Thyroid gland (tissue), 4 donors: ENCODE results near the gene DTX1. TPM values are rescaled to one million over a fixed set of nuclear protein-coding genes. Genes with fewer than 3 reads are reported as not detected.
"Not testable (repeated sequence)": the region's sequence is repeated elsewhere in the genome, so short reads cannot be mapped to it uniquely, and the experiment has no call there.

Source experiments
- DNase-seq, 2 donors: peaks; one replicate each; pipeline ENCODE4 v3.0.0-alpha.2; 2019
- H3K27ac ChIP-seq, 3 donors: fragments of 200-600 bp; sonication (generic); 1 replicate in 2 of 3; 2 replicates in 1 of 3; pipeline ENCODE4 v1.5.1; 2016 to 2019; ENCODE audit warnings: mild to moderate bottlenecking in 1 of 3, moderate library complexity in 1 of 3
- H3K27me3 ChIP-seq: fragments of 200-600 bp; sonication (generic); one replicate; pipeline ENCODE4 v1.5.1; 2019
- H3K36me3 ChIP-seq, 2 donors: fragments of 200-600 bp; sonication (generic); one replicate each; pipeline ENCODE4 v1.5.1; 2016 to 2019
- H3K4me1 ChIP-seq, 2 donors: fragments of 200-600 bp; sonication (generic); one replicate each; pipeline ENCODE4 v1.5.1; 2017 to 2019
- H3K4me3 ChIP-seq, 3 donors: fragments of 200-600 bp; sonication (generic); replicated peaks in 1 of 3; 1 replicate in 2 of 3; 2 replicates in 1 of 3; pipeline ENCODE4 v1.5.1; 2016; ENCODE audit warnings: mild to moderate bottlenecking in 1 of 3
- H3K9me3 ChIP-seq: fragments of 200-600 bp; sonication (generic); one replicate; pipeline ENCODE4 v1.5.1; 2017
- CTCF ChIP-seq, 6 experiments: fragments of 200-600 bp in 3 of 6; fragments of 450-650 bp in 3 of 6; sonication (generic) in 3 of 6; IDR thresholded peaks; one replicate each; pipeline ENCODE4 v1.5.1; 2016 to 2019; ENCODE audit warnings: antibody characterized with exemption in 6 of 6, mild to moderate bottlenecking in 2 of 6, inconsistent platforms in 1 of 6, moderate library complexity in 1 of 6
- POLR2A ChIP-seq, 2 donors: fragments of 450-650 bp; IDR thresholded peaks; one replicate each; pipeline ENCODE4 v1.6.1; 2017; ENCODE audit warnings: antibody characterized with exemption in 2 of 2, mild to moderate bottlenecking in 2 of 2, moderate library complexity in 1 of 2
- WGBS, 2 donors: methylation state at CpG; one replicate each; pipeline ENCODE4 v1.1.5; 2017; 5-methylcytosine and 5-hydroxymethylcytosine counted together
- intact Hi-C: fragments of 100-400 bp; cut with DNase I; formaldehyde crosslinking; loops from one replicate; pipeline ENCODE4 v1.15.1; 2023
- total RNA-seq, 4 donors: library from RNA; depleted of rRNA; stranded (reverse); fragments of >200 nt; gene quantifications; one replicate each; pipeline ENCODE4 v1.2.3, GENCODE V29; 2016

Gene DTX1
- total RNA-seq, 4 donors from 2014 or later, result 11.5 to 37.1 (median 20.6) TPM

- Histone ChIP-seq H3K36me3 (no peaks in the 10 kb centered on the region), H3K9me3 (no peaks in the 10 kb centered on the region), H3K27ac (peak overlapping the region; percentile 60 to 80 (median 68)), H3K4me1 (peaks cover 52 to 55% of the 10 kb centered on the region in 2 donors), H3K27me3 (no peaks in the 10 kb centered on the region), H3K4me3 (no peak overlapping the region)
- 64% methylated on average over 7 of the region's 7 CpGs for WGBS, 2 donors
- TF ChIP-seq POLR2A (IDR thresholded peaks at IDR 0.05) (no peak), CTCF (IDR thresholded peaks at IDR 0.05) (no peak)
- DNase-seq, result peak; percentile 52 to 67
- intact Hi-C loops, result no loop called here
These were observed 84.2 kb downstream of the DTX1 start for GRCh38 chr12:113140706-113141105.

- H3K36me3 ChIP-seq, DNase-seq, intact Hi-C loops, H3K9me3 ChIP-seq, H3K4me3 ChIP-seq, H3K27me3 ChIP-seq: not testable (repeated sequence)
- Histone ChIP-seq H3K4me1 (peaks cover 46 to 50% of the 10 kb centered on the region in 2 donors), H3K27ac (peak overlapping the region; percentile 60 to 89 (median 80))
- WGBS, 2 donors, result 71 to 89% methylated on average over 3 of the region's 3 CpGs
These were observed 85.2 kb downstream of the DTX1 start for GRCh38 chr12:113141716-113142115.

GRCh38 chr12:113142173-113142885 is 85.8 kb downstream of the DTX1 start:
- TF ChIP-seq POLR2A (IDR thresholded peaks at IDR 0.05) (peak in 1 of 2 donors; percentile 23), CTCF (IDR thresholded peaks at IDR 0.05) (no peak)
- intact Hi-C loops, result no loop called here

GRCh38 chr12:113142886-113143332 is 86.4 kb downstream of the DTX1 start:
- no peak for TF ChIP-seq POLR2A (IDR thresholded peaks at IDR 0.05)
- no peak for TF ChIP-seq CTCF (IDR thresholded peaks at IDR 0.05)
- no peaks in the 10 kb centered on the region for H3K27me3 ChIP-seq
- peak overlapping the region; percentile 60 to 89 (median 80) for H3K27ac ChIP-seq
- peaks cover 42 to 50% of the 10 kb centered on the region in 2 donors for H3K4me1 ChIP-seq
- intact Hi-C loops, result no loop called here
- DNase-seq, result no peak
- no peaks in the 10 kb centered on the region for H3K36me3 ChIP-seq
- H3K9me3 ChIP-seq, result no peaks in the 10 kb centered on the region
- H3K4me3 ChIP-seq, result no peak overlapping the region
- 65 to 69% methylated on average over 5 of the region's 5 CpGs for WGBS, 2 donors

More at GRCh38 chr12:113142173-113142885, 85.8 kb downstream of the DTX1 start:
- H3K9me3 ChIP-seq, result no peaks in the 10 kb centered on the region
- WGBS, 2 donors, result 52 to 64% methylated on average over 14 to 16 of the region's 17 CpGs
- no peaks in the 10 kb centered on the region for H3K36me3 ChIP-seq
- H3K4me1 ChIP-seq, result peaks cover 46 to 50% of the 10 kb centered on the region in 2 donors
- no peaks in the 10 kb centered on the region for H3K27me3 ChIP-seq
- H3K27ac ChIP-seq, result peak overlapping the region; percentile 60 to 89 (median 80)
- no peak overlapping the region for H3K4me3 ChIP-seq
- peak; percentile 94 to 95 for DNase-seq

- WGBS, 2 donors, result 94 to 95% methylated on average over 8 of the region's 8 CpGs
- intact Hi-C loops, result no loop called here
- no peaks in the 10 kb centered on the region for H3K27me3 ChIP-seq
These were observed 87.4 kb downstream of the DTX1 start for GRCh38 chr12:113143959-113144358.

More at GRCh38 chr12:113143959-113144358, 87.4 kb downstream of the DTX1 start:
- peaks cover 34 to 50% of the 10 kb centered on the region in 2 donors for H3K4me1 ChIP-seq
- H3K4me3 ChIP-seq, result no peak overlapping the region
- TF ChIP-seq POLR2A (IDR thresholded peaks at IDR 0.05), result no peak
- no peak for TF ChIP-seq CTCF (IDR thresholded peaks at IDR 0.05)
- no peak for DNase-seq
- no peaks in the 10 kb centered on the region for H3K9me3 ChIP-seq
- H3K36me3 ChIP-seq, result no peaks in the 10 kb centered on the region
- H3K27ac ChIP-seq, result no peak overlapping the region
